NCI-H128 (cell line): ENCODE results near the gene PRMT1.
"Not testable (repeated sequence)": the region's sequence is repeated elsewhere in the genome, so short reads cannot be mapped to it uniquely, and the experiment has no call there.

ENCODE experiments used
- DNase-seq: peaks from one replicate; lab custom pipeline; 2025; ENCODE audit not compliant: unreplicated experiment; lab: John Stamatoyannopoulos, UW

PRMT1 gene

DNA sequence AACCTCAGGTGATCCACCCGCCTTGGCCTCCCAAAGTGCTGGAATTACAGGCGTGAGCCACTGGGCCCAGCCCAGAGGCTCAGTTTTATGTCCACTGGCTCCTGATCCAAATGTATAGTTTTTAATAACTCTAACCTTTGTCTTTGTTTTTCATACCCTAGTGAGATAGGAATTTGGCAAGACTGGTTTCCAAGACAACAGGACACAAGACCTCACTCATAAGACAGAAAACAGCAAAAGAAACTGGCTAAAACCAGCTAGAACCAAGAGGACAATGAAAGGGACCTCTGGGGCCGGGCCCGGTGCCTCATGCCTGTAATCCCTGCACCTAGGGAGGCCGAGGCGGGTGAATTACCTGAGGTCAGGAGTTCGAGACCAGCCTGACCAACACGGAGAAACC is 41.4 kb downstream of the PRMT1 start:
- DNase-seq = no peak

GRCh38 chr19:49718991-49719390 is 41.9 kb downstream of the PRMT1 start:
- DNase-seq = no peak

DNA sequence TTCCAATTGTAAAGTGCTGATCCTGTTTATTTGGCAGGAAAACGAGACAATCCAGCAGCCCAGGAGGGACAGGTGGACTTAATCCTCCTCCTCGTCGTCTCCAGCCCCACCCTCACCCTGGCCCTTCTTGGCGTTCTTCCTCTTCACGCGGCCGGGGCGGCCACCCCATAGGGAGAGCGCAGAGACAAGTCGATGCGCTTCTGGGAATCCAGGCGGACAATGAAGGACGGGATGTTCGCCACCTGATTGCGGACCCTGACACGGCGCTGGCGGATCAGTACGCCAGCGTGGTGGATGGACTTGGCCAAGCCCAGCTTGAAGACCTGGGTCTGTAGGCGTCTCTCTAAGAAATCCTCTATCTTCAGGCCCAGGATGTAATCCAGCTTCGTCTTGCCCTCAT is 42.3 kb downstream of the PRMT1 start:
- DNase-seq = not testable (repeated sequence)

- DNase-seq = no peak
Measured at GRCh38 chr19:49727217-49728030, 50.4 kb downstream of the PRMT1 start.

DNA sequence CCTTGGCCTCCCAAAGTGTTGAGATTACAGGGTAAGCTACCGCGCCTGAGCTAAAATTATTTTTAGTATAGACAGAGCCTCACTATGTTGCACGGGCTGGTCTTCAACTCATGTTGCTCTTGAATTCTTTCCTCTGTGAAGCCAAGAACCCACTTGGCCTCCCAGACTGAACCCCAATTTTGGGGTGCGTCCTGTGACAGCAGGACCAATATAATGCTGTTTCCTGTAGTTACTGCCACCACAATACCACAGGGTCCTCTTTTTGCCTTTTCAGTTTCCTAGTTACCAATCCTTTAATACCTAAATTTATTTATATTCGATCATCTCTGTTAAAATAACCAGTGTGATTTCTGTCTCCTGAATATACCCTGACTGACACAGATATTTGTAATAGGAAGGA is 53.1 kb downstream of the PRMT1 start:
- no peak for DNase-seq
